ENCODE results near the gene CABCOCO1.

Gene CABCOCO1

DNA sequence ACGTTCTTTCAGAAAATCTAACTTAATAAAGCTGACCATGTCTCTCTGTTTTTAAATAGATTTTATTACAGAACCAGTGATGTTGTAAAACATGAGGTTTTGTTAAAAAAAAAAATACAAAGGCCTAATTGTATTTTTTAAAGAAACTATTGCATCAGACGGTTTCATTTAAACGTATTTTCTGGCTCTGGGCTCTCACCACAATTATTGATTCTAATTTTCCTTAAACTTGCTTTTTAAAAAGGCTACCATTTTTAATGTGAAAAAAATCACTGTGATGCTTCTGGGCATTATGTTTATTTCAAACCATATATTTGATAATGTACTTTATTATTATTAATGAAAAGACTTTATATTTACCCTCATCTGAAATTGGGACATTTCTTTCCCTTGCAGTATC, 94.3 kb downstream of the CABCOCO1 start:
- no peak for DNase-seq (ENCODE audit: low read depth)

DNA sequence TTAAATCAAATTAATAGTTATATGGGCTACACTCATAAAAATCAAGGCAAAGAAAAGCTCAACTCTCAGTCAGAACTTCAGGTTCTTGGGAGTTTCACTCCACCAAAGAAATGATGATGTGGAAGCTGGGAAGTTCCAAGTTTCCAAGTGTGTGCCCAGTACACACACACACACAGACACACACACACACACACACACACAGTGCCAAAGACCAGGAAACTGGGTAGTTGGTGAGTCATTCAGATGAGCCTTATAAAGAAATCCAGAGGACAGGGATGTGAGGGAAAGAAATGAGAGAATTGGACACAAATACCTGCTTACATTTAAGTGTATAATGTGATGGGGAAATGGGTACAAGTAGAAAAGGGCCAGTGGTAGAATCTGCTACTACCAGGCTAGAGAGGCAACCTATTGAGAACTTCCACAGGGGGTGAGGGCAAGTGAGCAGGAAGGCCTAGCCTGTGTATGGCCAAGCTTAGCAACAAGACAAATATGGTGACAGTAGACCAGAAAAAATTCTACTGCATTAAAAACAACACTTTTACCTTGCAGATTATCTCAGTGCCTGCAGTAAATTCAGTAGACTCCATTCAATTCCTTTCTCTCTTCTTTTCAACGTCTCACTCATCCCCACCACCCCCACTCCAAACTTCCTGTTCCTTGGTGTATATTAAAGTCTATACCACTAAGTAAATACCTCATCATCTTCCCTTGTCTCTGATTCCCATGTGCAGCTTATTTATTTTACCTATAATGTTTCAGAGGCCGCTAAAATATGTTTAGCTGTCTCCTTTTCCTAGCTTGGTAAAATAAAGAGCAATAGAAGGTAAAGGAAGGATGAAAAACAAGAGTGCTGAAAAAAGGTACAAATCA, 95.0 kb downstream of the CABCOCO1 start:
- DNase-seq (ENCODE audit: low read depth), result peak; percentile 70

DNA sequence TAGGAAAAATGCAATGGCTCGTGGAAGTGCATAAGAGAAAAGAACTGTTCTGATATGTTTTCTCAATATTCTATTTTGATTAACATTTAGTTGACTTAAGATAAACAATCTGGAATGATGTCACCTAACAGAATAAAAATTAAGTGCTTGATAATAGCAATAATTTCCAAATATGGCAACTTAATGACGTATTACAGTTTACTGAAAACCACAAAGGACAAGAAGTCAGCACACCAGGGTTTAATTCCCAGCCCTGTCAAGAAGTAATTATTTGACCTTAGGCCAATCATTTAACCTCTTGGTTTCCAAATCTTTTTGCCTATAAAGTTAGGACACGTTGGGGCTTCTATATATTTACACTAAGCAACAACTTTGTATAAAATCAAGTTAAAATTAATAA, 95.7 kb downstream of the CABCOCO1 start:
- peak; percentile 76 for DNase-seq (ENCODE audit: low read depth)

DNA sequence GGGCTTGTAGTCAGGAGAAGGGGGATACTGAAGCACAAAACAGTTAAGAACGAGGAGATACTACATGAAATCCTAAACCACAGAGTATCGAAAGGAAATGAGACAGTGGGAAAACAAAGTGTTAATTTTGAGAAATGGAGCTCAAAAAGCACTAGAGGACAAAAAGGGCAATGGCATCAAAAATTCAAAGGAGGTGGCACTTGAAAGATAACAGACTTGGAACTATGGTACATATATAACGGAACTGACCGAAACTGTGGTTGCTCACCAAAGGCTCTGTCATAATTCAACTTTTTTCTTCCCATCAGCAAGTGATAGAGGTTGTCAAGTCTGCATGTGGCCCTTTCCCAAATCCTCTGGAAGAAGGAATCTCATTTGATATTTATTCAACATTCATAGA, 97.0 kb downstream of the CABCOCO1 start:
- DNase-seq (ENCODE audit: low read depth), result no peak

DNA sequence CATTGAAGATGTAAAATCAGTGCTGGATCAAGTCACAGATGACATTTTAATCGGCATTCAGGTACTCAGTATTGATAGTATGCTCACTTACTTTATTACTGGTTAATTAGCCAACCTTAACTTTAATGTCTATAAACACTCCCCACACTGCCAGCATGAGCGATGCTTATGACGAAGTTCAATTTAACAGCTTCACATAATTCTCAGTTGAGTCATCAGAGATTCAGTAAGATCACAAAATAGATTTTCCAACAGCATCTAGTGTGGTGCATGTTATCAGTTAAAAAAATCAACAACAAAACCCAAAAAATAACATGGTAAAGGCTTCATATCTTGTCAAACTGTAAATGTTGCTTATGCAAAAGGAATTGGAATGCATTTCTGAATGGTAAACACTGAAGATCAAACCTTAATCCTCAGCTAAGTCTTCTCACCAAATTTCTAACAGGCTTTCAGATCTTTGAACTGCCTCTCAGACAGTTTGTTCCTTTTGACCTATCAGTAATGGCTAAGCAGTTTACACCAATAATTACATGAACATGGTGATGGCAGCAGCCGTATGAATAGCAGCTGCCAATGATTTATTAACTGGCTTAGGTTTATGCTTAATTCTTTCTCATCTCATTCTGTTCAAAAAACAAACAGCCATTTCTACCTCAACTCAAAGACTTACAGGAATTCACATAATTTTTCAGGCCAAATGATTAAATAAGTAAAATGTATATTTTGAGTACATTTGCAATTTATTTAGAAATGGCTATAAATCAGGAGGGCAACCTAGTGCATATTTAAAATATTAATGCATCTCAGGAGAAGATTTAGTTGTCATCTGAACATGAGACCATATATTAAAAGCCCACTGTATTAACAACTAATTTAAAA, 98.5 kb downstream of the CABCOCO1 start:
- peak; percentile 89 for DNase-seq (ENCODE audit: low read depth)

DNA sequence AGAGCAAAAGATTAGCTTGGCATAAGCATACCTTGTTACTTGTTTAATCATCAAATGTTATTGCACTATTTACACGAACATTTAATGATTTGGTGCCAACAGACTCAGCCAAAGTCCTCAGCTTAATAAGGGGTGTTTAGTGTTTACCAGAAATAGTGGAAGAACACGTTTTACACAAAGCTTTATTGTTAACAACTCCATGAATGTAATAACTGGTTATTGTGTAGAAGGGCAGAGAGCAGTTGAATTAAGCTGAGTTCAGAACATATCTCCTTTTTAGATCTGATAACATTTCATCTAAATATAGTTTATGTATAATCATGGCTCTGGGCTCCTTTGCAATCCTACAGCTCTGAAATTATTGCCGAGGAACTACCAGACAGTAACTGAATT, 99.1 kb downstream of the CABCOCO1 start:
- no peak for DNase-seq (ENCODE audit: low read depth)

DNA sequence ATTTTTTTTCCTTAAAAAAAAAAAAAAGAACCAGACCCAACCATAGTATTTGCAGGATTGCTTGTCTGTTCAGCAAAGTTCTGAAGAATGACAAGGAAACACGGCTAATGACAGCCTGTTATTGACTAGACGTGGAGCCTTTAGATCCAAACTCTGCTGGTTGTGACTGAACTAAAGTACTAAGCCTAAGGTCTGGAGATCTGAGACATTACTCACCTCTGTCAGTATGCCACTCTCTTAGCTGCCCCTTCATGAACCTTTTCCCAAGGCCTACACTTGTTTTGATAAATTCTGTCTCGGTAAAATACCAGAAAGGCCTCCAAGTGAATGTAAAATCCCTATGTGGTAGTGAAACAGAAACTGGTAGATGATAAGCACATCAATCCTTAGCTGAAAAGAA, 101.0 kb downstream of the CABCOCO1 start:
- DNase-seq (ENCODE audit: low read depth), result peak; percentile 30

DNA sequence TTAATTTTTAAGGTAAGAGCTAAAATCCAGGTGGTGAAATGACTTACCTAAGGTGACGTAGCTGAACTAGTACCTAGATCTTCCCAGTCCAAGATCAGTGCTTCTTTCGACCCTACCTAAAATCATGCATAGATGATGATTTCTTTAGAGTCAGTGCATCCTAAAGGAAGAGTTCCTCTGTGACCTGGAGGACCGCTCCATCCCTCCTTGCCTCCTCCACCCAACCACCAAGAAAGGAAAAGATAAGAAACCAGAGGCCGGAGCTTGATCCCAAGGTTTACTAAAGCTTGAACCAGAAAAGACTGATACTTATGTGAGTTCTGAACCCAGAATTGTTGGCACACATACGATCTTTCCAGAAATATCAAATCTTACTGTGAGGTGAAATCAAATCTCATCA, 101.8 kb downstream of the CABCOCO1 start:
- no peak for DNase-seq (ENCODE audit: low read depth)

DNA sequence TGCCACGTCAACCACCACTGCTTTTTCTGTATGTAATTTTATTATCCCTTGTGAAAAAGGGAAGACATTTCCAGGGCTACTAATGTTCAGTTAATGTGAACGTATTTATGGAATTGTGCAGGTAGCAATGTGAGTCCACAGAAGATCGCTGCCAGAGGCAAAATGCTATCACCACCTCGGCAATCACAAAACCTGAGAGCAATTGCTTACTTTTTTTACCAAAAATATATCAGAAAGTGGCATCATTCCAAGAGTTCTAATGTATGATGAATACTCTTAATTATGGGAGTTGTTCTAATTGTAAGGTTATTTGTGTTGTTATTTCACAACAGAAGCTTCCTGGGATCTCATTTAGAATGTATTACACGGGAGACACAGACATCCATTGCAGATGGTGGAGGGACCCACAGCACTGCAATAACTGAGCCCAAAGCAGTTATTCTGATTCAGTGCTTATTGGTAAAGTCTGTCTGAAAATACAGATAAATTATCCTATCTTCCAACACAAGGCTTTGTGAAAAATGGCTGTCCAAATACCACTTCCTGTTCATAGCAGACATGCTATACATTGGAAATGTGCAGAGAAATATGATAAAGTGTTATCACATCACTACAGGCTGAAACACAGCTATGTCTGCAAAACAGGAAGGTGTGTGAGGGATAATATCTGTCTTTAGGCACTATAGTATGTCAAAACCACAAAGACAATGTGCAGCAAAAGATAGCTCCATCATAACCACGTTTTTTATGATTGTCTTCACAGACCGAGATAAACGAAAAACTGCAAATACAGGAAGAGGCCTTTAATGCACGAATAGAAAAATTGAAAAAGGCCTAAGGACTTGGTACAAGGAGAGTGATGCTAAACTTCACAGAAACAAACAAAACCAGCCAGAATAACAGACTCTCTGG, 102.7 kb downstream of the CABCOCO1 start:
- no peak for DNase-seq (ENCODE audit: low read depth)

DNA sequence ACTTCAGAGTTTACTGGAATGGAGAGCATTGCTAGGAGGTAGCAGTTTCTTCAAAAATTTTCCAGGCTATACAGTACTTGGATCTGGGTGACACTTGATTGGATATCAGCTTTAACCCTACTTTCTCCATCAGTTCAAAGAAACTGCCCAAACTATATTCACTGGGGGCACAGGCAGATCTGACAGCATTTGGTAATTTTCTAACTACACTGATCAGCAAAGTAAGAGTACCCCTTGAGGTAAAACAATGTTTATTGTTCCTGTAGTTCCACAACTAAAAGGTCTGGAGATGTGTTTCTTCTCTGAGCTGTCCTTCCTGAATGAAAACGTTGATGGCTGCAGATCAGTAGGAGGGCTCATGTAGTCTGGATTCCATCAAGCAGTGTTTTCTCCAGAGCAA, 104.2 kb downstream of the CABCOCO1 start:
- no peak for DNase-seq (ENCODE audit: low read depth)

DNA sequence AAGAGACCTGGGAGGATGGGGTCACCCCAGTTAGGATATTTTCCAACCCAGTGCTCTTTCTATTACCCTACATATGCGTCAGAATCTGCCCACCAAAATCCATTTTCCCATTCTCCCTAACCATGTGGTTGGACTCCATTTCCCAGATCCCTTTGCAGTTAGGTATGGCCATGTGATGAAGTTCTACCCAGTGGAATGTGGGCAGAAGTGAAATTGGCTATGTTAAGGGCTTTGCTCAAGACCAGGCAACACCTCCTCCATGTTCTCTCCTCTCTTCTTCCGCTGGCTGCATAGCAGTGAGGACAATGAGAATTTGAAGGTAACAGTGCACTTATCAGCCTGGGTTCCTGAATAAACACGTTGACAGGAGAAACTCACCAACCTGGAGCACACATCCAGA, 111.3 kb downstream of the CABCOCO1 start:
- no peak for DNase-seq (ENCODE audit: low read depth)

DNA sequence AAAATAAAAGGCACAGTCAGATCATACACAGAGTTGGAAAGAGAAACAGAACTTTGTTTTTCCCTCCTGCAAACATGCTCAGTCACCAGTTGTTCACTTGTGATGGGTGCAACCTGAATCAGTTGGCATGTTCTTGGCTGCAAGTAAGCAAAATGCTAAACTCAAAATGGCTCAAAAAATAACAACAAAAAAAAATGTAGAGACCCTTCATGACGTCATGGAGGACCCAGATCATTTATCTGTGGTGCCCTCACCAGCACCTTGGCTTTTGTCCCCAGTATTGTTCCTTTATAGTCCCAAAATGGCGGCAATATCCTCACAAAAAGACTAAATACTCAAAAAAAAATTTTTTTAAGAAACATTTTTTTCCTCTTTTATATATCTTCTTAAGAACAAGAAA, 112.4 kb downstream of the CABCOCO1 start:
- DNase-seq (ENCODE audit: low read depth), result no peak

DNA sequence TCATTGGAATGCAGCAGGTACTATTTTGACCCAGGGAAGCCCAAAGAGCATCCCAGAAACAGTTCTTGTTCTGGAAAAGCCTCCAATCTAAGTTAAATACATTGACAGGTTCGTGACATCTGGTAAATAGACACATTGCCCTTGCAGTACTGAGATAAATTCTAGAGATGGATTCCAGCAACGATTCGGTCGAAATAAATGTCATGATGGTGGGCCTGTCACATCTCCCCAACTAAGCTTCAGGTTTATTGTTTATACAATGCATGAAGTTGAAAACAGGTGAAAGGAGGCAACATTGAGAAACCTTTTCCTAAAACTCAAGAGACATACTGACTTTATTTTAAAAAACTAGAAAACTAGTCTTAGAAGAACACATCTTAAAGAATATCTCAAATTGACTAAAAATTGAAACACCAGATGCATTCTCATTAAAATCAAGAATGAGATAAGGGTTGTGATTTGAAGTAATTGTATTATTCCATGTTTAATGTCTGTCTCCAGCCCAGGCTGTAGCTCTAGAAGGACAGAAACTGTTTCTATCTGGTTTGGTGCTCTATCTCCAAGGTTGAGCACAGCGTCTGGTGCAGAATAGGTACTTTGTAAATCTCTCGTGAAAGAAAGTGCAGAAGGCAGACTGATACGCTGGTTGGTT, 114.0 kb downstream of the CABCOCO1 start:
- no peak for DNase-seq (ENCODE audit: low read depth)

DNA sequence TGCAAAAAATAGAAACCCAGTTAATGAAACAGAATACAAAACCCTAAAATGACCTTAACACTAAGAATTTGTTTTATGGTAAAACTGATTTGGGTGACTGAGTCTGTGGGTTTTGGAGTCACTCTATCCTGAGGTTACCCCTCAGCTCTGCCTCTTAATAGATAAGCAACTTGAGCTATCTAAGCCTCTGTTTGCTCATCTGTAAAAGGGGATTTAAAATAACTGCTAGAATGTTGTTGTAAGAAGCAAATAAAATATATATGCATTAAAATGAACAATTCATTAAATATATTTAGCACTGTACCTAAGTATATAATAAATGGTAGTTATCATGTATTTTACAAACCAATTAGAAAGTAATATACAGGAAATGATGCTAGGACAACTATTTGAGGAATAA, 115.4 kb downstream of the CABCOCO1 start:
- no peak for DNase-seq (ENCODE audit: low read depth)

DNA sequence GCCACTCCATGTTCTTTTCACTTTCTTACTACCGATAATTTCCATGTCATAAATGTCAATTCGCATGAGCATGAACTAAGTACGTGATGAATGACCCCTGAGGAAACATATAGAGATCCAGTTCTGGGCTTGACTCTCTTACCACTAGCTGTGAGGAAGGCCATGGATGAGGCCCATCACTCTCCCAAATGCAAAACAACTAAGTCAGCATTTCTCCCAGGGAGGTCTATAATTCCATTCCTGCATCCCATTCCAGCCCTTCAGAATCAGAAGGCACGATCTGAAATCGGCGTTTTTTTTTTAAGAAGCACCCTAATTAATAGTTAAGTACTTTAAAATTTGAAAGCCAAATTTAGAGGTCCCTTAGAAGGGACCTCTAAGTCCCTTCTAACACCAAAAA, 116.5 kb downstream of the CABCOCO1 start:
- no peak for DNase-seq (ENCODE audit: low read depth)

DNA sequence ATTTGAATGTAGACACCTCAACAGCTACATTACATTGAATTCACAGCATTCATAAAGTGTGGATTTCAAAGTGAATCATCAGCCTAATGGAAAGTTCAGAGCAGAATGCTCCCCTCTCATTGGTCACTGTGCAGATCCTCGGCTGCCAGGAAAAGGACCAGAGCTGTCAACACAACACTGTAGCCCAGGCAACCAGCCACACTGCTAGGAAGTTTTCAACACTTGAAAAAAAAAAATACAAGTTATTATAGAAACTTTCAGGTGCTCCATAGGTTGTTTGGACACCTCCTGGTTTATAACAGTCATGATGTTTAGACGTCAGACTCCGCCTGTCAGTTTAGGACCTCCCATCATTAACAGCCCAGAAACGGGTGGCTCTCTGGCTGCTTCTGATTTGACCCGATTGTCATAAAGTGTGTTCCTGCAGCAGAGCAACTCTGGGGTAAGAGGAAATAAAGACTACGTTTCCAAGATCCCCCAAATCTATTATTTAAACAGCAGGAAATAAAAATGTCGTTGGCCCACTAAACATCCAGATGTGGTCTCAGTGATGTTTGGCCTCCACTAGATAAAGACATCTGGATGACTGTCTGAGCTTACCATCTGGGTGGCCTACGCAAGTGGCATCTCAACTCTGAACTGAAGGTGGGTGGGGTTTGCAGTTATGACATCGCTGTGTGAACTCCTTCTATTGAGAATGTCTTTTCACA, 117.4 kb downstream of the CABCOCO1 start:
- DNase-seq (ENCODE audit: low read depth), result peak; percentile 94

DNA sequence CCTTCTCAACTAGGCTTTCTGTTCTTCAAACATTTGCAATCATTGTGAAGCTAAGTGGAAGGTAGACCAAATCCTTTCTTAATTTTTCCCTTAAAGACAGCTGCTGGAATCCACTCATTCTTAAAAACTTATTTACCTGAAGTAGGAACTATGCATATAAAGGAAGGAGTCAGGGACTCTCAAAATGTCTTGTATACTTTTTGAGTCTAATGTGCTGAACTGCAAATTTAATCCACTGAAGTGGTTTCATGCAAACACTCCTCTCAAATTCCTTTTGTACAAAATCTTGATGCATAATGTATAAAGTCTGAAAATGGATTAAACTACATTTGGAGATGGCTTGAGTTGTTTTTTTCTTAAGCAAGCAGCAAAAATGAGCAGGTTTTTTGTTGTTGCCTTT, 118.0 kb downstream of the CABCOCO1 start:
- no peak for DNase-seq (ENCODE audit: low read depth)

DNA sequence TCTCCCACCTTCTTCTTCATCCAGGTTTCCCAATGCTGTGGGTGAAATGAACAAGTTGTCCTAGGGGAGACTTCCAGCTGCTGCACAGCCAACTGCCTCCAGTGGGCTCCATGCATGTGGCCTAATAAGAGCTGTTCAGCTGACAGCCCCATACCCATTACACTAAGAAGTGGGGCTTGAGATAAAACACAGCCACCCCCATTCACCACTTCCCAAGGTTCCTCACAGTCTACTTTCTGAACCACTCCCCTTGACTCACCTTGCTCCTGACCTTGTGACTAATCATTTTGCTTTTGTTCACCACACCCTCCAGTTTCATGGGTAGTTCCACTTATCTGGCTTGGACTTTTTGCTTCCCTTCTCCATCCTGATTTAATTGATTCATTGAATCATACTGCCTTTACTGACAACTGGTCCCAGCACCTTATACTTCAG, 119.3 kb downstream of the CABCOCO1 start:
- no peak for DNase-seq (ENCODE audit: low read depth)

DNA sequence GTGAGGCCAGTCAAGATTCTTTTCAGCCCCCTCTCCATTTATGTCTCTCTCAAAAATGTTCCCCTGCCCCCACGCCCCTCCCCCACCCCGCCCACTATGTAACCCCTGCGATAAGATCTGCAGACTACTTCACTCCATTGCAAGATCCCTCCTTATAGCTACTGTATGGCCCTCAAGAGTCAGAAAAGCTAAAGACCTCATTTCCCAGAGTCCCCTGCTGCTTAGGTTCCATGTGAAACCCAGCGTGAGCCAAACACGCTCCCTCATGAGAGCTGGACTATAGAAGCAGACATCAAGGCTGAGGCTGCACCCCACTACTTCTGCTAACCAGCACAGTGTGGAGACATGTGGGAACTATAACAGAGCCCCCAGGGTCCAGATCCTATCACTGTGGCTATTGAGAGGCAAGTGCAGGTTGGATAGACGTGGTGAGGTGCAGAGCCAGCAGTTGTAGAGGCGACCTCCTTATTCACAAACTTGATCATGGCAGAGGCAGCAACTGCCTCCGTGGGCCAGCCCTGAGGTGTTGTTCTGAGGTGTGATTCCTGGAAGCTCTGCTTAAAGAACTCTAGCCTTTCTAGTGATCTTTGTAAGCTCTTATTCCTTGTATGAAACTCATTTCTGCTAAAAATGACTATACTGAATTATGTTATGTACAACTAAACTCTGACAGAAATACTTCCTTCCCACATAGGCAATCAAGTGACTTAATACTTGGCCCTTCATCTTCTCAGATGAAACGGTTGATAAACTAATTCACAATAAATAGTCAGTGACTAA, 121.8 kb downstream of the CABCOCO1 start:
- no peak for DNase-seq (ENCODE audit: low read depth)

DNA sequence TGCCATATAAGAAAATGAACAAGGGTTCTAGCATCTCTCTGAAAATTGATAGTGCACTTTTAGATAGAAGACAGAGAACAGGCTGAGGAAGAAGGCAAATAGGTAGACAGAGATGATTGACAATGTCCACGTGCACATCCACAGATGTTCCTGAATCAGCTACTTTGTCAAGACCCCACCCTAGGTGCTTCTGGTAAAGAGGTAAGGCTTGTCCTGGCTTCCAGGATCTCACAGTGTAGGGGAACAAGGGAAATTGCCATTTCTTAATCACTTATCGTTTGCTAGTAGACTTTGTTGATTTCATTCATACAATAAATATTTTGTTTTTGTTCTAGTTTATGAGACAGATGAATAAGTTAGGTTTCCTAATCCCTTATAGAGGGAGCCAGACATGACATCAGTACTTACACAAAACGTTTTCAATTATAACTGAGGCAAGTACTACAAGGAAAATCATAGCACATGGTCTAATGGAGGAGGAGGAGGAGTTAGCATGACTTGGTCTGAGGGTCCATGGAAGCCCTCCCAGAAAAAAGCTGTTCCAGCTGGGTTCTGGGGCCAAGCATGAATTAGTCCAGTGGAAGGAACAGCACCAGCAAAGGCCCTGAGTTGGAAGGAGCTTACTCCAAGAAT, 122.9 kb downstream of the CABCOCO1 start:
- DNase-seq (ENCODE audit: low read depth), result peak; percentile 40
